ENCODE data around the gene PTPRE.

The PTPRE gene

GRCh38 chr10:127919418-127920271 is 12.7 kb downstream of the PTPRE start:
- Histone ChIP-seq H3K36me3 (ENCODE audit: control insufficient read depth, low read length) (no peaks in the 10 kb centered on the region), H3F3A (ENCODE audit: control insufficient read depth, insufficient read depth) (no peaks in the 10 kb centered on the region), H3K9me2 (replicated peaks; ENCODE audit: control insufficient read depth, low read length) (no peaks in the 10 kb centered on the region), H3K79me2 (ENCODE audit: control insufficient read depth, low read length) (no peaks in the 10 kb centered on the region), H4K20me1 (ENCODE audit: control insufficient read depth, insufficient read depth, low read depth, low read length) (no peaks in the 10 kb centered on the region), H3K4me1 (ENCODE audit: control insufficient read depth, low read length) (peaks cover 4% of the 10 kb centered on the region; the same call in 1 of the 2 replicates), H3K4me2 (ENCODE audit: low read length) (no peak overlapping the region), H3K4me3 (ENCODE audit: low read length) (no peak overlapping the region), H3K27ac (ENCODE audit: low read depth, low read length) (no peak overlapping the region), H3K27me3 (ENCODE audit: control insufficient read depth, low read length) (no peaks in the 10 kb centered on the region), H3K9me3 (ENCODE audit: control insufficient read depth, insufficient read depth, low read length) (no peaks in the 10 kb centered on the region)
- TF ChIP-seq EZH2phosphoT487 (IDR thresholded peaks at IDR 0.05; ENCODE audit: borderline replicate concordance, low read length), result no peak
- TF ChIP-seq, protein P1, sequence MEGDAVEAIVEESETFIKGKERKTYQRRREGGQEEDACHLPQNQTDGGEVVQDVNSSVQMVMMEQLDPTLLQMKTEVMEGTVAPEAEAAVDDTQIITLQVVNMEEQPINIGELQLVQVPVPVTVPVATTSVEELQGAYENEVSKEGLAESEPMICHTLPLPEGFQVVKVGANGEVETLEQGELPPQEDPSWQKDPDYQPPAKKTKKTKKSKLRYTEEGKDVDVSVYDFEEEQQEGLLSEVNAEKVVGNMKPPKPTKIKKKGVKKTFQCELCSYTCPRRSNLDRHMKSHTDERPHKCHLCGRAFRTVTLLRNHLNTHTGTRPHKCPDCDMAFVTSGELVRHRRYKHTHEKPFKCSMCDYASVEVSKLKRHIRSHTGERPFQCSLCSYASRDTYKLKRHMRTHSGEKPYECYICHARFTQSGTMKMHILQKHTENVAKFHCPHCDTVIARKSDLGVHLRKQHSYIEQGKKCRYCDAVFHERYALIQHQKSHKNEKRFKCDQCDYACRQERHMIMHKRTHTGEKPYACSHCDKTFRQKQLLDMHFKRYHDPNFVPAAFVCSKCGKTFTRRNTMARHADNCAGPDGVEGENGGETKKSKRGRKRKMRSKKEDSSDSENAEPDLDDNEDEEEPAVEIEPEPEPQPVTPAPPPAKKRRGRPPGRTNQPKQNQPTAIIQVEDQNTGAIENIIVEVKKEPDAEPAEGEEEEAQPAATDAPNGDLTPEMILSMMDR (IDR thresholded peaks at IDR 0.05; ENCODE audit: low read depth, low read length, poor library complexity, severe bottlenecking), result peak; percentile 37

- Histone ChIP-seq H3K36me3 (ENCODE audit: control insufficient read depth, low read length) (no peaks in the 10 kb centered on the region), H3K27ac (ENCODE audit: low read depth, low read length) (no peak overlapping the region), H3K27me3 (ENCODE audit: control insufficient read depth, low read length) (no peaks in the 10 kb centered on the region), H4K20me1 (ENCODE audit: control insufficient read depth, insufficient read depth, low read depth, low read length) (no peaks in the 10 kb centered on the region), H3K4me1 (ENCODE audit: control insufficient read depth, low read length) (peaks cover 4% of the 10 kb centered on the region; the same call in 1 of the 2 replicates), H3K9me3 (ENCODE audit: control insufficient read depth, insufficient read depth, low read length) (no peaks in the 10 kb centered on the region), H3K9me2 (replicated peaks; ENCODE audit: control insufficient read depth, low read length) (no peaks in the 10 kb centered on the region), H3F3A (ENCODE audit: control insufficient read depth, insufficient read depth) (no peaks in the 10 kb centered on the region), H3K4me3 (ENCODE audit: low read length) (no peak overlapping the region), H3K4me2 (ENCODE audit: low read length) (no peak overlapping the region), H3K79me2 (ENCODE audit: control insufficient read depth, low read length) (no peaks in the 10 kb centered on the region)
- TF ChIP-seq EZH2phosphoT487 (IDR thresholded peaks at IDR 0.05; ENCODE audit: borderline replicate concordance, low read length), result no peak
- TF ChIP-seq, protein P1 (IDR thresholded peaks at IDR 0.05; ENCODE audit: low read depth, low read length, poor library complexity, severe bottlenecking), result no peak
These were observed 13.6 kb downstream of the PTPRE start for GRCh38 chr10:127920306-127921074.

GRCh38 chr10:127921075-127921752 is 14.3 kb downstream of the PTPRE start:
- no peak overlapping the region for H3K4me2 ChIP-seq (ENCODE audit: low read length)

More at GRCh38 chr10:127921075-127921752, 14.3 kb downstream of the PTPRE start:
- H3K4me3 ChIP-seq (ENCODE audit: low read length), result no peak overlapping the region
- TF ChIP-seq EZH2phosphoT487 (IDR thresholded peaks at IDR 0.05; ENCODE audit: borderline replicate concordance, low read length), result no peak
- TF ChIP-seq, protein P1 (IDR thresholded peaks at IDR 0.05; ENCODE audit: low read depth, low read length, poor library complexity, severe bottlenecking), result no peak
- no peaks in the 10 kb centered on the region for H3F3A ChIP-seq (ENCODE audit: control insufficient read depth, insufficient read depth)
- H3K9me3 ChIP-seq (ENCODE audit: control insufficient read depth, insufficient read depth, low read length), result no peaks in the 10 kb centered on the region
- no peaks in the 10 kb centered on the region for H3K79me2 ChIP-seq (ENCODE audit: control insufficient read depth, low read length)
- no peaks in the 10 kb centered on the region for H3K9me2 ChIP-seq (replicated peaks; ENCODE audit: control insufficient read depth, low read length)
- H3K4me1 ChIP-seq (ENCODE audit: control insufficient read depth, low read length), result peaks cover 4% of the 10 kb centered on the region; the same call in 1 of the 2 replicates
- no peak overlapping the region for H3K27ac ChIP-seq (ENCODE audit: low read depth, low read length)
- H3K36me3 ChIP-seq (ENCODE audit: control insufficient read depth, low read length), result no peaks in the 10 kb centered on the region
- H3K27me3 ChIP-seq (ENCODE audit: control insufficient read depth, low read length), result no peaks in the 10 kb centered on the region
- no peaks in the 10 kb centered on the region for H4K20me1 ChIP-seq (ENCODE audit: control insufficient read depth, insufficient read depth, low read depth, low read length)
